HepG2 (cell line): ENCODE results near the gene LSM10. TPM values are rescaled to one million over a fixed set of nuclear protein-coding genes. Genes with fewer than 3 reads are reported as not detected.

Experiments
- ATAC-seq: fragments of 200-7000 bp; cut with Tn5 transposase; 3 replicates; pipeline ENCODE4 v1.9.1; 2020; ENCODE audit warnings: mild to moderate bottlenecking, moderate library complexity
- BruUV-seq: library from RNA; stranded (reverse); fragments of 400-500 nt; replicated peaks from 2 replicates; lab custom pipeline; 2021; lab: Mats Ljungman, UMichigan
- CTCF ChIA-PET: fragments of 300-600 bp; formaldehyde crosslinking; extraction: SDS; loops from one replicate; lab custom pipeline; 2021; ENCODE audit warnings: low total read pairs, inconsistent platforms, low intra/inter-chr PET ratio; lab: Yijun Ruan, JAX
- POLR2A ChIA-PET: fragments of 350-600 bp; sonication (Branson Sonifier 250); formaldehyde crosslinking; loops from one replicate; lab custom pipeline; 2020; ENCODE audit warnings: antibody characterized with exemption, inconsistent platforms; lab: Yijun Ruan, JAX
- DNase-seq: peaks from one replicate; pipeline ENCODE4 v3.0.0-alpha.2; 2015; ENCODE audit warnings: low spot score
- FAIRE-seq: peaks from 3 replicates; lab custom pipeline; 2011; peaks lifted over from hg19 to GRCh38; lab: Jason Lieb, UNC
- H2AFZ ChIP-seq: one replicate; pipeline ENCODE4 v1.6.1; 2011; ENCODE audit warnings: low read length, inconsistent platforms
- H3K27ac ChIP-seq: fragments of 300-600 bp; 3 replicates; pipeline ENCODE4 v1.8.0; 2011; ENCODE audit warnings: mixed run types, mild to moderate bottlenecking, mixed read lengths, low read length, inconsistent platforms; ENCODE audit not compliant: insufficient read depth; ENCODE audit errors: extremely low read length
- H3K27me3 ChIP-seq, 2 experiments: fragments of 200-600 bp in 1 of 2; 2 replicates in 1 of 2; 3 replicates in 1 of 2; pipeline versions ENCODE4 v1.6.0 to v1.8.0; 2011; ENCODE audit warnings: low read length in 2 of 2, mild to moderate bottlenecking in 2 of 2, moderate library complexity in 2 of 2, inconsistent platforms in 1 of 2; ENCODE audit not compliant: insufficient read depth in 2 of 2, control insufficient read depth in 1 of 2
- H3K36me3 ChIP-seq, 2 experiments: fragments of 200-600 bp in 1 of 2; replicated peaks in 1 of 2; 2 replicates in 1 of 2; 3 replicates in 1 of 2; pipeline versions ENCODE4 v1.5.1 to v1.8.0; 2011; ENCODE audit warnings: low read length in 2 of 2, inconsistent platforms in 1 of 2; ENCODE audit not compliant: insufficient read depth in 2 of 2, control insufficient read depth in 1 of 2
- H3K4me1 ChIP-seq: 2 replicates; pipeline ENCODE4 v1.5.1; 2012; ENCODE audit warnings: low read length, inconsistent platforms; ENCODE audit not compliant: insufficient read depth
- H3K4me2 ChIP-seq: 2 replicates; pipeline ENCODE4 v1.6.0; 2011; ENCODE audit warnings: low read depth, low read length, inconsistent platforms
- H3K4me3 ChIP-seq, 3 experiments: fragments of 200-600 bp in 1 of 3; sonication (generic), shearing (Covaris generic) in 1 of 3; replicated peaks in 1 of 3; 2 replicates each; pipeline ENCODE4 v1.5.1; 2011 to 2016; ENCODE audit warnings: low read length in 3 of 3, inconsistent platforms in 2 of 3, low read depth in 2 of 3, mild to moderate bottlenecking in 2 of 3, control low read depth in 1 of 3, mixed read lengths in 1 of 3; ENCODE audit not compliant: insufficient read depth in 1 of 3
- H3K79me2 ChIP-seq: one replicate; pipeline ENCODE4 v1.6.1; 2011; ENCODE audit warnings: low read length, inconsistent platforms; ENCODE audit not compliant: insufficient read depth
- H3K9ac ChIP-seq: 2 replicates; pipeline ENCODE4 v1.6.0; 2011; ENCODE audit warnings: mild to moderate bottlenecking, low read depth, low read length, inconsistent platforms; ENCODE audit not compliant: insufficient read depth
- H3K9me3 ChIP-seq: 2 replicates; pipeline ENCODE4 v1.5.1; 2012; ENCODE audit warnings: mild to moderate bottlenecking, low read length
- H4K20me1 ChIP-seq: 2 replicates; pipeline ENCODE4 v1.6.0; 2011; ENCODE audit warnings: inconsistent platforms, mild to moderate bottlenecking, low read length, moderate library complexity; ENCODE audit not compliant: insufficient read depth
- NFAT5 ChIP-seq: sonication (generic); formaldehyde crosslinking; IDR thresholded peaks from 2 replicates; pipeline ENCODE4 v1.4.0; 2020; ENCODE audit warnings: missing genetic modification reagents
- PHB2 ChIP-seq: fragments of 450-650 bp; IDR thresholded peaks from 2 replicates; pipeline ENCODE4 v1.6.1; 2018; ENCODE audit not compliant: partially characterized antibody
- UBTF ChIP-seq: sonication (generic); formaldehyde crosslinking; IDR thresholded peaks from 2 replicates; pipeline ENCODE4 v1.4.0; 2020; ENCODE audit warnings: mild to moderate bottlenecking, missing genetic modification reagents
- ZBTB40 ChIP-seq, 2 experiments: fragments of 450-650 bp in 1 of 2; sonication (generic) in 1 of 2; formaldehyde crosslinking in 1 of 2; IDR thresholded peaks; 2 replicates each; pipeline versions ENCODE4 v1.6.1 to v1.8.0; 2016 to 2022; ENCODE audit warnings: antibody characterized with exemption in 1 of 2, mild to moderate bottlenecking in 1 of 2, missing genetic modification reagents in 1 of 2
- ZNF784 ChIP-seq: sonication (generic); formaldehyde crosslinking; IDR thresholded peaks from 2 replicates; pipeline ENCODE4 v1.5.1; 2020; ENCODE audit warnings: missing genetic modification reagents, mild to moderate bottlenecking, borderline replicate concordance
- WGBS: methylation state at CpG from one replicate; pipeline ENCODE4 v1.1.6; 2017; ENCODE audit warnings: low lambda C conversion rate; 5-methylcytosine and 5-hydroxymethylcytosine counted together
- in situ Hi-C: cut with HindIII; loops from 2 replicates; pipeline ENCODE4 v1.10.0; 2017; ENCODE audit warnings: low pct_unique_long_range_greater_than_20kb; ENCODE audit not compliant: extremely low pct_ligation_motif_present
- intact Hi-C: fragments of 100-400 bp; cut with micrococcal nuclease; formaldehyde crosslinking; loops from one replicate; pipeline ENCODE4 v1.10.0; 2022; ENCODE audit not compliant: unreplicated experiment
- polyA plus RNA-seq, 8 experiments: library from polyadenylated mRNA; depleted of rRNA in 3 of 8; stranded (reverse) in 7 of 8; unstranded in 1 of 8; fragments of >200 nt; fragmentation: Illumina TruSeq in 4 of 8; extraction: Trizol in 4 of 8; gene quantifications; 2 replicates each; pipeline versions ENCODE4 v1.2.1 to v1.2.3, GENCODE V29; 2011 to 2016; ENCODE audit warnings: low read depth in 4 of 8, missing spikeins in 1 of 8, mixed read lengths in 1 of 8; ENCODE audit not compliant: insufficient read depth in 1 of 8
- total RNA-seq, 5 experiments: library from RNA; depleted of rRNA; stranded (reverse); fragments of >200 nt; fragmentation: Illumina TruSeq; extraction: Trizol; gene quantifications; 2 replicates each; pipeline ENCODE4 v1.2.3, GENCODE V29; 2016; ENCODE audit warnings: low read depth in 1 of 5

The LSM10 gene
- total and polyA plus RNA-seq, 2 of the 13 experiments (the other 11 are each of a cell fraction or from before 2014, with no cell fraction given) = 14.0 to 52.0 TPM

- Histone ChIP-seq H3K4me2 (no peak overlapping the region), H3K36me3 (no peaks in the 10 kb centered on the region; a peak in 1 of 5 replicates), H2AFZ (no peak overlapping the region), H3K9me3 (no peaks in the 10 kb centered on the region), H3K79me2 (no peaks in the 10 kb centered on the region), H3K4me3 (no peak overlapping the region), H3K4me1 (peaks cover 13% of the 10 kb centered on the region), H4K20me1 (no peaks in the 10 kb centered on the region), H3K27me3 (no peaks in the 10 kb centered on the region), H3K9ac (no peak overlapping the region), H3K27ac (no peak overlapping the region)
- FAIRE-seq = no peak
- 73% methylated on average over 5 of the region's 5 CpGs for WGBS
- ChIA-PET POLR2A (no interaction called here), CTCF (interaction anchor here (2.3 kb wide), 1 partner anchor 78 kb away, joined by 24 read pairs; no protein-coding TSS in a partner anchor)
- intact Hi-C loops = loop anchor here (2.0 to 10.0 kb wide), 4 partner anchors 38 to 276 kb away; partner anchors contain the start of gene TRAPPC3
- no peak for ATAC-seq
- no peak for DNase-seq
- no TSS peak for BruUV-seq
- in situ Hi-C loops = loop anchor here (5.0 kb wide), 1 partner anchor 78 kb away; no protein-coding TSS in a partner anchor
- TF ChIP-seq ZNF784 (CRISPR knock-in tag) = no peak
- TF ChIP-seq UBTF (CRISPR knock-in tag) = no peak
- no peak for TF ChIP-seq NFAT5 (CRISPR knock-in tag)
- TF ChIP-seq PHB2 = no peak
- no peak for TF ChIP-seq ZBTB40 (IDR thresholded peaks at IDR 0.05)
- no peak for TF ChIP-seq ZBTB40 (CRISPR knock-in tag; IDR thresholded peaks at IDR 0.05)
Measured at GRCh38 chr1:36420409-36420808, 22.7 kb upstream of the LSM10 start.
